CD4-positive, alpha-beta T cell treated with Interleukin-21 for 1 hour (primary cell): Measurements from ENCODE around the gene CTAG1A.
A peak's percentile ranks its signal among the peaks of the same experiment; 100 is the strongest.
"Not testable (repeated sequence)": the region's sequence is repeated elsewhere in the genome, so short reads cannot be mapped to it uniquely, and the experiment has no call there.

Experiments
- DNase-seq: peaks from one replicate; pipeline ENCODE4 v3.0.0-alpha.2; 2020

CTAG1A gene

DNA sequence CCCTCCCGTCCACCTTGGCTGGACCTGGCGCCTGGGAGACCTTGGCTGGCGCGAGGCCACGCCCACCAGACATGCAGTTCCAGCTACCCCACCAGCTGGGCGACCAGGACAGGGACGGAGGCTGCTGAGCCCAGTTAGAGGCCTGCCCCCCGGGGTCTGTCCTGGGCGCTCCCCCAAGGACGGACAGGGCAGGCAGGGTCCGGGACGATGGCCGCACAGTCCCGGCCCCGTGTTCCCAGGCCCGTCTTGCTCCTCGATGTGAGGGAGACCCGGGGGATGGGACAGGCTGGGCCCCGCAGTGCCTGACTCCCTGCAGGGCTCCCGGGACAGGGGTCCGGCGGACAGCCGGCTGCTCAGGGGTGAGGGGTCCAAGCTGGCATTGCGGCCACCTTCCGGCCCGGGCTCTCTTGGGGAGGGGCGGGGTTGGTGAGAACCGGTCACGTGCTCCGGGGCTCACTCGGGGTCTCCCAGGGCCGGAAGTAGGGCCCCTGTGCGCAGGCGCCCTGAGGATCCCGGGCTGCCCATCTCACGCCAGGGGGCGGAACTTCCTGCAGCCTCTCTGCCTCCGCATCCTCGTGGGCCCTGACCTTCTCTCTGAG lies at the start of gene CTAG1A:
CTAG1A (plus strand) TSS at position 549 of the 599 bp plus-strand sequence. CDS start 74 bp downstream, outside the sequence.
- not testable (repeated sequence) for DNase-seq

DNA sequence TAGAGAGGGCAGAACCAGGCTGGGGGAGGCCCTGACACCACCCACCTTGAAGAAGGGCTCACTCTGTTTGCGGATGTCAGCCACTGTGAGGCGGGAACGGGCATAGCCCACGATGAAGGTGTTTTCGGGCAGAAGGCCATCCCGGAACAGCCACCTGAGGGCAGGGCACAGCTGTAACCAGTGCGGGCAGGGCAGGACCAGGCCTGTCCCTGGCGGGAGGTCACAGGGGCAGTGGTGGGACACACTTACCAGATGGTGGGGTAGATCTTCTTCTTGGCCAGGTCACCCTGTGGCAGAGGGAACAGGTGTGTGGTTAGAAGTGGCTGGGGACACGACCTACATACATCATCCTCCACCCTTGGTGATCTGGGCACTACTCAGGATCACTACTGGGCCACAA lies 49.0 kb upstream of the CTAG1A start:
- DNase-seq = no peak

DNA sequence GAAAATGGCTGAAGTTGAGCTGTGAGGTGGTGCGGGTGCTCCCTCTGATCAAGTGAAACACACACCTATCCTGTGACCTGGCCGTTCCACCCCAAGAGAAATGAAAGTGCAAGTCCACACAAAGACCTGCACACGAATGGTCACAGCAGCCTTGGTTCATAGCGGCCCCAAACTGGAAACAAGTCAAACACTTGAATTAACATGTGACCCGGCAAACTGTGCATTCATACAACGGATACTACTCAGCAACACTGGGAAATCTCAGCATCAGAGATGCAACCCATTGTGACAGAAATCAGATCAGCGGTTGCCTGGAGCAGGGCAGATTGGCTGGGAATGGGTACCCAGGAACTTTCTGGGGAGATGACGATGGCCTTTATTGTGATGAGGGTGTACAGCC lies 45.9 kb upstream of the CTAG1A start:
- DNase-seq = no peak

DNA sequence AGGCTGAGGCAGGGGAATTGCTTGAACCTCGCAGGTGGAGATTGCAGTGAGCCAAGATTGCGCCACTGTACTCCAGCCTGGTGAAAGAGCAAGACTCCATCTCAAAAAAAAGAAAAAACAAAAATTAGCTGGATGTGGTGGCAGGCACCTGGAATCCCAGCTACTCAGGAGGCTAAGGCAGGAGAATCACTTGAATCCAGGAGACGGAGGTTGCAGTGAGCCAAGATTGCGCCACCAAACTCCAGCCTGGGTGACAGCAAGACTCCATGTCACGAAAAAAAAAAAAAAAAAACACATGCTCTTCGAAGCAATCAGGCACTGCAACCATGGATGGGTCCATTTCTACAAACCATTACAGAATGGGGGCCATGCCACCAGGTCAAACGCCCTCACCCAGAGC lies 44.6 kb upstream of the CTAG1A start:
- not testable (repeated sequence) for DNase-seq

DNA sequence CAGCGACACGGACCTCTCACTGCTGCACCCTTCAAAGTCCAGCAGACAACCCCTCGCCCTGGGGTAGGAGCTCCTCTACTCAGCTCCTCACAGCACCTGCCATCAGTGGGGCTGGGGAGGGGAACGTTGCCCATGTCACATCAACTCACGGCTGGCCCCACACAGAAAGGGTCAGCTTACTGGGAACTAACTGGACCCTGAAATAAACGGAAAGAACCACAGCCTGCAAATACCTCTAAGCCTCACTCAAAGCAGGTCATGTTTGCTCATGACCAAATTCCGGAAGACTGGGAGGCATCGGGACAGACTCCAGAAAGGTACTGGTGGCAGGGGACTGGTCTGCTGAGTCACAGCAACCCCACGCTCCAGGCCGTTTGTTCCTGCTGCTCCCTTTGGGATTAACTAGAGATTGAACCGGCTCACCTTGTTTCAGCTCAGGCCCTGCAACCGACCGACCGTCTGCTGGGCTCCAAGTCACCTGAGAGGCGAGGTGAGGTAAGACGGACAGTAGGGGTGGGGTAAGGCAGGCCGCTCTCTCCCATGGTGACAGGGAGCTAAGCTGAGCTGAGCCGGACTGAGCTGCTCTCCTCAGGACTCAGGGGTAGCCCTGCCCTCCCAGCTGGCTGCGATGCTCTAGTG lies 43.9 kb upstream of the CTAG1A start:
- DNase-seq = no peak

DNA sequence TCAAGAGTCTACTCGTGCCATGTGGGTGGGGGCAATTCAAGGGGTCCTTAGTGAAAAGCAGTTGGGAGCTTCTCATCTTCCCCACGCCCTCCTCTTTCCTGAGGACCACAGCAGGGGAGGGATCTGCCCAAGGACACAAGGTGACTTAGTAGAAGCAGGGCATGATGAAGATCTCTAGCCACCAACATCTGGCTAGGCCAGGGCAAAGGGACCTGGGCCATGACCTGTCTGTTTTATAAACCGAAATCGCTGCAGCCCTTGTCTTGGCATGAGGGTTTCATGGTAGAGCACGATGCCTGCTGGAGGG lies 43.4 kb upstream of the CTAG1A start:
- no peak for DNase-seq

DNA sequence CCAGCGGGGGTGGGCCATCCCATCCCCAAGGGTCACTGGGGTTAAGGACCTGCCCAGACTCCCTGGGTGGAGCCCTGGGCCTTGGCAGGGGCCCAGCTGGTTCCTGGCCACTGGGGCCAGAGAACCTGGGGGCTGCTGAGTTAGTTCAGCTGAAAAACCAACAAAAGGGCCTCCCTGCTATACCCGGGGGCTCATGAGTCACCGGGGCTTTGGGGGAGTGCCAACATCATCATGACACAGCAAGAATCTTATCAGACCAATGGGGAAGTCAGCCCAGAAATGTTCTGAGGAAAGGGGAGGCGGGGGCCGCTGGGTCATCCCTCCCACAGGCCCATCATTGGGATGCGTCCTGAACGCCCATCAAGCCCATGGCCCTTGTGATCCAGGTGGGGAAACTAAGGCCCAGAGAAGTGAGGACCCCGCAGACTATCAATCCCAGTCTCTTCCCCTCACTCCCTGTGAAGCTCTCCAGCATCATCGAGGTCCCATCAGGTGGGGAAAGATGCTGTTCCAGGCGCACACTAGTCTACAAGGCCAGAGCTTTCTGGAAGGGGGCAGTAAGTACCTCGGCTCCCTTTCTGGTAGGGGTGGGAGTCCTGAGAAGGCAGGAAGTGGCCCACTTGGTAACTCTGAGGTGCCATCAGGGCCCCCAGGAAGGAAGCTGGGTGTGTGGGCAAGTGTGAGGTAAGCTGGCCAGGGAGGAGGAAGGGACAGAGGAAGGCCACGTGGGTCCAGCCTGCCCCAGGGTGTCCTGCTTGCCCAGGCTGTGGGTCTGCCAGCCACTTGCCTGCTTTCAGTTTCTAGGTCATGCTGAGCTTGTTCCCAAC lies 42.8 kb upstream of the CTAG1A start:
- peak; percentile 28 for DNase-seq

DNA sequence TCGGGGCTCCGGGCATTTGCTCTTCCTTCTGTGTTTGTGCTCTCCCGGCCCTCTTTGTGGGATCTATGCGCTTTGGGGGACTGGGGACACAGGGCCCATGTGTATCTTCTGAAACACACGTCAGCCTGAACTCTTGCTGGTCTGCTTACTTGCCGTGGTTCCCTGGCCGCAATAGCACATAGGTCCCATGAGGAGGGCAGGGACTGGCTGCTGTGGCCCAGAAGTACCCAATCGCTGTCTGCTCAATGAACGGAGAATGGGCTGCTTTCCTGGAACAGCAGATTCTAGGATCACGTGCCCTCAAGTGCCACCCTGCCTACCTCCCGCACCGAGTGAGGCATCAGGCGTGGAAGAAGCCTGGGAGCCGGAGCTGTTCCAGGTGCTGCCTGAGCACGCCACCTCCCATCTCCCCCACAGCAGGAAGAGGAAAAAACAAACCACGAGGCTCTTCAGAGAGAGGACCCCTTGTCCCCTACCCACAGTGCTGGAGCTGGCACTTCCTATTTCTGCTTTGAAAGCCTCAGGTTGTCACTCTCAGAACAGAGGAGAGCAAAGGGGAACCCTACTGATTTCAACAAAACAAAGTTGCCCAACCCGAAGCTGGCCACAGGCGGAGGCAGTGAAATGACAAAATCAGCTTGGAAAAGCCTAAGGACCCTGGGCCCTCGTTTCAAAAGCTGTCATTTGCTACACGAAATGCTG lies 42.1 kb upstream of the CTAG1A start:
- DNase-seq = peak; percentile 32

DNA sequence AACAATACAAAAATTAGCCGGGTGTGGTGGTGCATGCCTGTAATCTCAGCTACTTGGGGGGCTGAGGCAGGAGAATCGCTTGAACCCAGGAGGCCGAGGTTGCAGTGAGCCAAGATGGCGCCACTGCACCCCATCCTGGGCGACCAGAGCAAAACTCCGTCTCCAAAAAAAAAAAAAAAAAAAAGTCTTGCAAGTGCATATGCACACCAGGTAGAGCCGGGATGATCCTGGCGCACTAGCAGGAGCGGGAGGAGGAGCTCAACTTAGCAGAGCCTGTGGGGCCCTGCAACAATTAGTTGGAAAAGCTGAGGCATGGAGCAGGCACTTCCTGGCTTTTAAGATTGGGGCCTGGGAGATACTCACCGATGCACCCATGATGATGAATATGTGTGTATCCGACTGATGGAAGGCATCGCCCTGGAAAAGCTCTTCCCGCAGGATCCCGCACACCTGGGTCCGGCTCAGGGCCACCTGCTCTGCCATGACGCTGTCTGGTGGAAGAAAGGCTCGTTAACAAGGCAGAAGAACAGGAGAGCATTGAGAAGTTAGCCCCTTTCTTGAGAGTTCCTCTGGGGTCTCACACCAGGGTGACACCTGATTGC lies 39.2 kb upstream of the CTAG1A start:
- DNase-seq = no peak

DNA sequence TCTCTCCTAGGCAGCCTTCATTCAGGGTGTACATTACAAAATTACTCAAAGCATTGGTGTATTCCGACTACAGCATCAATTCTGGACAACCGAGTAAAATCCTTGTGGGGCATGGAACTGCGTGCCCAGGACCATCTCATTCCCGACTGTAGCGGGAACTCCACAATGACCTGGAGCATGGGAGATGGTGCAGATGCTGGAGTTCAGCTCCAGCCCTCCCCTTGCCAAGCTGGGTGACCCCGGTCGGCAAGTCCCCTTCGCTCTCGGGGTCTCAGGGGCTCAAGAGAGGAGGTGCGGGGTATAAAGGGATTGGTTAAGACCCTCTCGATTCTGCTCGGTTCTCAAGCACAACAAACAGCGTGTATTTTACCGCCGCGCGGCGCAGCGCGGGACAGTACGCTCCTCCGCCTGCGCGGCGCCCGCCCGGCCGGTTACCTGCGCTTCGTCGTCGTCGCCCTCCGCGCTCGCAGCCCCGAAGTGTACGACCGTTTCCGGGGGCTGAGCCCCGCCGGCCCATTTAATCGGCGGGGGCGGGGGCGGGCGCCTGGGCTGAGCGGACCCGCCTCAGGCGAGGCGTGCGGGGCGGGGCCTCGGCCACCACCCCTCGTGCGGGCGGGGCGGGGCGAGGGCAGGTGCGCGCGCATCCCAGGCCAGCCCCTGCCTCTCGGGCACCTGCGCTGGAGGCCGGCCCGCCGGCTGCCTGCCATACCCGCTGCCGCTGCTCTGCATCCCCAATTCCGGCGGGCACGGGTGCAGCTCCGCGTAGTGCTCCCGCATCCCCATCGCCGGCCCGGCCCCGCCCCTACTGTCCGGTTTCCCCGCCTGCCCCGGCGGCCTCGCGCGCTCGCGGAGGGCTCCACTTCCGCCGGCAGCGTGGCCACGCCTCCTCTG lies 38.3 kb upstream of the CTAG1A start, which contains the start of gene G6PD:
G6PD (minus strand) TSS at position 493 of the 891 bp plus-strand sequence. CDS start 691 bp downstream, outside the sequence.
- peak; percentile 86 for DNase-seq

DNA sequence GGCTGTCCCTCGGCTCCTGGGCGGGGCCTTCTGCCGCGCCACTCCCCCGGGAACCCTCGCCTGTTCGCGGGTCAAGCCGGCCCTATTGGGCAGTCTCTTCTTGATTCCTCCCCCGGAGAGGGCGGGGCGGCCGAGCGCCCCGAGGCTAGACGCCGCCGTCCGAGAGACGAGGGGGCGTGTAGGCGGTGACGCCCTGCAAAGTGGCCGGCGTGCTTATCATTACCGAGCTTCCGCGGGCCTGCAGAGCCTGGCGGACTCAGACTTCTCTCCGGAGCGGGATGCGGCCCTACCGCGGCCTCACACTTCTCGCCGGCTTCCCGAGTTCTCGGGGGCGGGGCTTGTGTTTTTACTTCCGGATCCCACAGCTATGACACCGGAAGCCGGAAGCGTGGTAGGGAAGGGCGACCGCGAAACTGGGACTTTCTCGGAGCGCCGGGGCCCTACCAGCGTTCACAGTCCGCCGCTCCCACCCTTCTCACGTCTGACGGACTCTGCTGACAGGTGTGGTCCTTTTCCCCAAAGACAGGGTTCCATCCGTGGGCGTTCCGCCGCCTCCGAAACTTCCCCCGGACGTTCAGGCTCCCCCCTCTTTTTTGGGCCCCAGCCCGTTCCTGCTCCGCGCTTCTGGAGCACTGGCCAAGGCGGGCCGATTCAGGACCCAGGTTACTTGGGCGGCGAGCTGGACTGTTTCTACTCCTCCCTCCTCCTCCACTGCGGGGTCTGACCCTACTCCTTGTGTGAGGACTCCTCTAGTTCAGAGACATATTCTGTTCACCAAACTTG lies 37.5 kb upstream of the CTAG1A start, which contains the start of gene IKBKG:
IKBKG (plus strand) TSS at position 376 of the 783 bp plus-strand sequence. CDS start 4,383 bp downstream, outside the sequence.
- DNase-seq = peak; percentile 92

DNA sequence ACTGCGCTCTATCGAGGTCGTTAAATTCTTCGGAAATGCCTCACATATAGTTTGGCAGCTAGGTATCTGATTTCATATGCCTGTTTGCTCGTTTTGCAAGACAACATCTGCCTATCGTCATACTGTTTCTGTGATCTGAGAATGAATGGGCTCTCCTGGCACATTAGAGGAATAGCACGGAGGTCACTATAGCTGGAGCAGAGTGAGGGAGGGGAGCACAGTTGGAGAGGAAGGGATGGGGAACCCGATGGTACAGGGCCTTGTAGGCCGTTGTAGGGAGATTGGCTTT lies 37.0 kb upstream of the CTAG1A start:
- DNase-seq = no peak

DNA sequence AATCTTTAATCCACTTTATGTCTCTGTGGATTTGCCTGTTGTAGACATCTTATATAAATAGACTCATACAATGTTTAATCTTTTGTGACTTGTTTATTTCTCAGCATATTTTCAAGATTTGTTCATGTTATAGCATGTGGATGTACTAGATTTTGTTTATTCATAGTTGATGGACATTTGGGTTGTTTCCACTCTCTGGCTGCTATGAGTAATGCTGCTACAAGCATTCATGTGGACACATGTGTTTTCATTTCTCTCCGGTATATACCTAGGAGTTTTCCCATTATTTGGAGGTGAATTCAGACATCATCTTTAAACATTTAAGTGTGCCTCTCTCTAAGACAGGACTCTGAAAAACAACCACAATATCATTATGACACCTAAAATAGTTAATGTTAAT lies 35.2 kb upstream of the CTAG1A start:
- DNase-seq = no peak

DNA sequence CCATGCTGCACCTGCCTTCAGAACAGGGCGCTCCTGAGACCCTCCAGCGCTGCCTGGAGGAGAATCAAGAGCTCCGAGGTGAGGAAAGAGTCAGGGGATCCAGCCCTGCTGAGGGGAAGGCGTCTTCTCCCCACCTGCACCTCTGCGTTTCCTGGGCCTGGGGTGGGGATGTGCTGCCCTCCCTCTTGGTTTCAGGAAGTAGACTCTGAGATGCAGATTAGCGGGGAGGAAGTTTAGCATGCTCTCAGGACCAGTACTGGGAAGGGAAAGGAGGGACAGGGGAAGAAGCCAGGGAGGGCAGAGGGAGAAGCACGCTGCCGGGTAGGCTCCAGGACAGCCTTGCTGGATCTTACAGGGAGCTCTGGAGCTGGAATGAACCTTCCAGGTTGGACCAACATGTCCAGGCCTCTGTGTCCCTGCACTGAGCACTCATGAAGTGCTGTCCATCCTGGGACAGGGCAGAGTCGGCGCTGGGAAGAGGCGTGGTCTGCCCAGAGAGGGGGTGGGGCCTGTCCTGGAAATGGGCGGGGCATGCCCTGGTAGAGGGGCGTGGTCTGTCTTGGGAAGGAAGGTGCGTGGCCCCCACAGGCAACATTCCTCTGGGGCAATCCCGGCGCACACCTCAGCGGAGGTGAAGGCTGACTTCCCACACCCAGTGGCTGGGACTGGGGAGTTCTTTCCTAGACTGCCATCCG lies 32.7 kb upstream of the CTAG1A start:
- DNase-seq = not testable (repeated sequence)

DNA sequence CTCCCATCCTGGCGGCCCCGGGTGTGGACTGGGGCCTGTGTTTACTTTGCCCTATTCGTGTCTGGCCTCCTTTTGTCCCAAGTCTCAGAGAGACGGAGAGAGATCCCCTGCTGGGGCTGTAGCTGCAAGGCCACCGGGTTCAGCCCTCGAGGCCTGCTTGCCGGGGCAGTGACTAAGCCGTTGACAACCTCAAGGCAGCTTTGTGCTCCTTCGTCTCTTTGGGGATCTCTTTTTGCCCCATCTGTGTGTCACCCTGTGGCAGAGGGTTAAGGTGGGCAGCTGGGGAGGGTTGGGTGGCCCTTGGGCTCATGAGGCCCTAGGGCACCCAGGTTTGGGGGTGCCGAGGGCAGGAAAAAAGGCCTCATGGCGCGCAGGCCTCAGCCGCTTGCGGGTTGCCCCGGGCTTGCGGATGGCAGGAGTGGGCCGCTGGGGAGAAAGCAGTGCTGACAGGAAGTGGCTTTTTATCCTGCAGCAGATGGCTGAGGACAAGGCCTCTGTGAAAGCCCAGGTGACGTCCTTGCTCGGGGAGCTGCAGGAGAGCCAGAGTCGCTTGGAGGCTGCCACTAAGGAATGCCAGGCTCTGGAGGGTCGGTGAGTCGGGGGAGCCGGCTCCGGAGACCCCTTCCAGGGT lies 26.8 kb upstream of the CTAG1A start:
- not testable (repeated sequence) for DNase-seq

DNA sequence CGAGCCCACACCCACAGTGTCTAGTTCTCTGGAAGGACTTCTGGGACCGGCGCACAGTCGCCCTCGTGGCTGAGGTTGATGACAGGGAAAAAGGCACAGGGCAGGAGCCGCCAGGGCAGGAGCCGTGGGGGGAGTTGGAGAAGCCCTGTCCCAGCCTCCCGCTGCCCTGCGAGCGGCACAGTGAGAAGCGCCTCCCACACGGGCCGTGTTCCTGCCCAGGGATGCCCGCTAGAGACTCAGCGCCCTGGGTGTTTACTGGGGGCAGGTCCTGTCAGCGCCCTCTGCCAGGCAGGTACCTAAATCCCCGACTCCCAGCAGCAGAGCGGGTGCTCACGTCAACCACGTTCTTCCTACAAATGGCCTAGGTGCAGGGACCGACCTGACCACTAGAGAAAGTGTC lies 26.0 kb upstream of the CTAG1A start:
- DNase-seq = not testable (repeated sequence)

DNA sequence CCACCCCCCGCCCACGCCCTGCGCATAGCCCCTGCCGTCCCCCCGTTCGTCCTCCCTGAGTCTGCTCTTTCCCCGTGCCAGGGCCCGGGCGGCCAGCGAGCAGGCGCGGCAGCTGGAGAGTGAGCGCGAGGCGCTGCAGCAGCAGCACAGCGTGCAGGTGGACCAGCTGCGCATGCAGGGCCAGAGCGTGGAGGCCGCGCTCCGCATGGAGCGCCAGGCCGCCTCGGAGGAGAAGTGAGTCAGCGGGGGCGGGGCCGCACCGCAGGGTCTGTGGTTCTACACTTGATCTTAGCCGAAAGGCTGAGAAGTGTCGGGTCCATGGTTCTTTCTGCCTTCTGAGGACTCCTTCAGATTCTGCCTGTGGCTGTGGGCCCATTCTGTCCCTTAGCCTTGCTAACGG lies 24.6 kb upstream of the CTAG1A start:
- DNase-seq = not testable (repeated sequence)

DNA sequence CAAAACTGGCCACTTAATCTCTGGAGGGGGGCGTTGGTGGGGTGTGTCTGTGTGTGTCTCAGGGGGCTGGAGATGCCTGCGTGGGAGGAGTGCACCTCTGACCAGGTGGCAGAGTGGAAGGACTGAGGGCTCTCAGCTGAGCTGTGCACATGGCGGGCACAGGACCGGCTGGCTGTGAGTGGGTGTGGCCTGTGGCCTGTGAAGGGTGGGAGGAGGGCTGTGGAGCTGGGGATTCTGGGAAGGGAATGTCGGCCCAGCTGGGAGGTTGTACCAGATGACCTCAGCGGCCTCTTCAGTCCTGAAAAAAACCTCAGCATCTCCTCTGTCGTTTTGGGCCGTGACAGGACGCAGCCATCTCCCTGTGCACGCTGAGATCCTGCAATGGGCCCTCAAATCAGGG lies 22.6 kb upstream of the CTAG1A start:
- DNase-seq = not testable (repeated sequence)

DNA sequence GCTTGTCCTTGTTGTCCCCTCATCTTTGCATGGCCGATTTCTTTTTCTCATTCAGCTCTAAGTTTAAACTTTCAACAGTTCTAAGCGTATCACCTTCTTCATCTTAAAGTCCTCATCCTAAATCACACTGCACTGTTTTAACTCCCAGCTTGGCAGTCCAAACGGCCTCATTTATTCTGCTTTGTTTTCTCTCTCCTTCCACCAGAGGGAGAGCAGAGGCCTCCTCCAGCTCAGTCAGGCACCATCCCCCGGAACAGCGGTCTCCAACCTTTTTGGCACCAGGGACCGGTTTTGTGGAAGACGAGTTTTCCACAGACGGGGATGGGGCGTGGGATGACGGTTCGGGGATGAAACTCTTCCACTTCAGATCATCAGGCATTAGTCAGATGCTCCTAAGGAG lies 14.6 kb upstream of the CTAG1A start:
- not testable (repeated sequence) for DNase-seq

DNA sequence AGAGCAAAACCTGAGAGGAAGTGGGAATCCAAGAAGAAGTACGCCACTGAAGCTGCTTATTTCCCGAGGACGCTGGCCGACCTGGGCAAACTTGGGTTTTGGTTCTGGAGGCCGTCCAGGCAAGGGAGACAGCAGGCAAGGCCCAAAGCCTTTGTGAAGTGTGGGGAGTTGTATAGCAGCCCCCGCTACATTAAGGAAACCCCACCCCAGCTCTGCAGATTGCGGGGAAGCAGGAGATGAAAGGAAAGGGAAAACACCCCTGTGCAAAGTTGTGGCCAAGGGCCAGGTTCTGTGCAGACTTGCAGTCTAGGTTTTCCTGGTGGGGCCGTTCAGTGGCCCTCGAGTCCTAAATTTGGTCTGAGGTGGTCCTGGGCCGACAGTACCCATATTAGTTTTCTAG lies 11.9 kb upstream of the CTAG1A start:
- DNase-seq = not testable (repeated sequence)
